ENCODE results near the gene DBF4B.

GRCh38 chr17:44795421-44795820, 87.0 kb downstream of the DBF4B start:
- TF ChIP-seq, protein P1, sequence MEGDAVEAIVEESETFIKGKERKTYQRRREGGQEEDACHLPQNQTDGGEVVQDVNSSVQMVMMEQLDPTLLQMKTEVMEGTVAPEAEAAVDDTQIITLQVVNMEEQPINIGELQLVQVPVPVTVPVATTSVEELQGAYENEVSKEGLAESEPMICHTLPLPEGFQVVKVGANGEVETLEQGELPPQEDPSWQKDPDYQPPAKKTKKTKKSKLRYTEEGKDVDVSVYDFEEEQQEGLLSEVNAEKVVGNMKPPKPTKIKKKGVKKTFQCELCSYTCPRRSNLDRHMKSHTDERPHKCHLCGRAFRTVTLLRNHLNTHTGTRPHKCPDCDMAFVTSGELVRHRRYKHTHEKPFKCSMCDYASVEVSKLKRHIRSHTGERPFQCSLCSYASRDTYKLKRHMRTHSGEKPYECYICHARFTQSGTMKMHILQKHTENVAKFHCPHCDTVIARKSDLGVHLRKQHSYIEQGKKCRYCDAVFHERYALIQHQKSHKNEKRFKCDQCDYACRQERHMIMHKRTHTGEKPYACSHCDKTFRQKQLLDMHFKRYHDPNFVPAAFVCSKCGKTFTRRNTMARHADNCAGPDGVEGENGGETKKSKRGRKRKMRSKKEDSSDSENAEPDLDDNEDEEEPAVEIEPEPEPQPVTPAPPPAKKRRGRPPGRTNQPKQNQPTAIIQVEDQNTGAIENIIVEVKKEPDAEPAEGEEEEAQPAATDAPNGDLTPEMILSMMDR (IDR thresholded peaks at IDR 0.05), result no peak
- no peak for TF ChIP-seq POLR2A (IDR thresholded peaks at IDR 0.05)

Data from esophagus squamous epithelium (tissue), 4 donors.